Retinal pigment epithelial cell (primary cell): ENCODE data around the gene PCCA.
"Not testable (repeated sequence)": the region's sequence is repeated elsewhere in the genome, so short reads cannot be mapped to it uniquely, and the experiment has no call there.

Source experiments
- DNase-seq: peaks from one replicate; pipeline ENCODE4 v3.0.0-alpha.2; 2010; ENCODE audit warnings: low read depth
- H3K4me3 ChIP-seq: 2 replicates; pipeline ENCODE4 v1.5.1; 2011; ENCODE audit warnings: mild to moderate bottlenecking, low read length, control low read depth, moderate library complexity
- CTCF ChIP-seq: conservative IDR thresholded peaks from 2 replicates; pipeline ENCODE4 v1.5.1; 2011; ENCODE audit warnings: low read depth, low read length, control low read depth, inconsistent platforms

PCCA gene

GRCh38 chr13:100565286-100565685 lies 476.4 kb downstream of the PCCA start:
- no peak overlapping the region for H3K4me3 ChIP-seq
- DNase-seq, result no peak
- no peak for TF ChIP-seq CTCF

GRCh38 chr13:100566543-100566942 lies 477.6 kb downstream of the PCCA start:
- TF ChIP-seq CTCF, result no peak
- no peak for DNase-seq
- H3K4me3 ChIP-seq, result no peak overlapping the region

GRCh38 chr13:100573121-100573520 lies 484.2 kb downstream of the PCCA start:
- H3K4me3 ChIP-seq, result no peak overlapping the region
- TF ChIP-seq CTCF, result peak; percentile 83
- DNase-seq, result peak; percentile 41

GRCh38 chr13:100577239-100577638 lies 488.3 kb downstream of the PCCA start:
- H3K4me3 ChIP-seq, DNase-seq: not testable (repeated sequence)
